HS-5 (cell line): Measurements from ENCODE around the gene FUNDC2.

Experiments used
- DNase-seq: peaks from one replicate; pipeline ENCODE4 v3.0.0-alpha.2; 2012; ENCODE audit warnings: low read depth

Gene FUNDC2

DNA sequence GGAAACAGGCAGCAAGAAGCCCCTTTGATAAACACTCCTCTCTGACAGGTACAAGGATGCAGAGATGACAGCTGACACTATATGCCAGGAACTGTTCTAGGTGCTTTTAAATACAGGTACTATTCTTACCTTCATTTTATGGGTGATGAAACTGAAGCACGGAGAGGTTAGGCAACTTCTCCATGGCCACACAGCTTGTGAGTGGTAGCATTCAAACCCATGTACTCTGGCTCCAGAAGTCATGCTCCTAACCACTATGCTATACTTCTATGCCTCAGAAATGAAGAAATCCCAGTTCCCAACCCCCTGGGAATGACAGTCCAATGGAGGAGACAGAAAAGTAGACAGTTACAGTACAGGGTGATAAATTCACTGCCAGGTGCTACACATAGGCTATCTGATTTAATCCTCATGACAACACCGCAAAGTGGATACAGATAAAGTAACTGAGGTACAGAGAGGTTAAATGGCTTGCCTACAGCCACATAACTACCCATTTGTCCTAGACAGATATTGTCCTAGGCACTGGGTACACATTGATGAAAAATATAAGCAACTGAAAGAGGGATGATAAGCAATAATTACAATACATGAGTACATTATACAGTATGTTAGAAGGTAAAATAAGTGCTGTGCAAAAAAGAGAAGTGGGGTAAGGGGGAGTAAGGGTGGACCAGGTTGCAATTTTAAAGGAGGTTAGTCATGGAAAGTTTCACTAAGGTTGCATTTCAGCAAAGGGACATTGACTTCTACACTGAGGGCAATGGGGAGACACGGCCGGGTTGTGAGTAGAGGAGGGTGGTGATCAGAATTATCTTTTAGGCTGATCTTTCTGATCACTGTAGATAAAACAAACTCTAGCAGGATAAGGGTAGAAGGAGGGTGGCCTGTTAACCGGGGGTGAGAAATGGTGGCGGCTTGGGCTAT lies 2.5 kb upstream of the FUNDC2 start:
- no peak for DNase-seq

- no peak for DNase-seq
These were observed 271 bp upstream of the FUNDC2 start for GRCh38 chrX:155026420-155026726.

GRCh38 chrX:155027509-155028066 lies 944 bp downstream of the FUNDC2 start:
- peak; percentile 20 for DNase-seq

DNA sequence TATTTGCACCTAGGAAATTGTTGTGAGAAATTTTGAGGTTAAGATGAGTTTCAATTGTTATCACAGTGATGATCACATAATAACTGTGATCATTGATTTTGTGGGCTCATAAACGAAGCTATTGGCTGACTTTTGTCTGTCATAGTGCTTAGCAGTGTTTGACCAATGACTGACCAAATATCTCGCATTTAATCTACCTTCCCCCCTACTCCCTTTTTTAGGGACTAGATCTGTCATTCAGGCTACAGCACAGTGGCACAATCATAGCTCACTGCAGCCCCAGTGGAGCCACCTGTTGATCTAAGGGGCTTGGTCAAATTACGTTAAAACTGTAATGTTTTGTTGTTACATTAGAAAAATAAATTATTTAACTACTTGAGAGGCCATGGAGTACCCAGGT lies 1.5 kb downstream of the FUNDC2 start:
- DNase-seq = no peak

- no peak for DNase-seq
These were observed 2.2 kb downstream of the FUNDC2 start for GRCh38 chrX:155028877-155029291.

- no peak for DNase-seq
These were observed 5.0 kb downstream of the FUNDC2 start for GRCh38 chrX:155031657-155032056.

GRCh38 chrX:155035688-155036087 lies 9.0 kb downstream of the FUNDC2 start:
- DNase-seq = no peak

DNA sequence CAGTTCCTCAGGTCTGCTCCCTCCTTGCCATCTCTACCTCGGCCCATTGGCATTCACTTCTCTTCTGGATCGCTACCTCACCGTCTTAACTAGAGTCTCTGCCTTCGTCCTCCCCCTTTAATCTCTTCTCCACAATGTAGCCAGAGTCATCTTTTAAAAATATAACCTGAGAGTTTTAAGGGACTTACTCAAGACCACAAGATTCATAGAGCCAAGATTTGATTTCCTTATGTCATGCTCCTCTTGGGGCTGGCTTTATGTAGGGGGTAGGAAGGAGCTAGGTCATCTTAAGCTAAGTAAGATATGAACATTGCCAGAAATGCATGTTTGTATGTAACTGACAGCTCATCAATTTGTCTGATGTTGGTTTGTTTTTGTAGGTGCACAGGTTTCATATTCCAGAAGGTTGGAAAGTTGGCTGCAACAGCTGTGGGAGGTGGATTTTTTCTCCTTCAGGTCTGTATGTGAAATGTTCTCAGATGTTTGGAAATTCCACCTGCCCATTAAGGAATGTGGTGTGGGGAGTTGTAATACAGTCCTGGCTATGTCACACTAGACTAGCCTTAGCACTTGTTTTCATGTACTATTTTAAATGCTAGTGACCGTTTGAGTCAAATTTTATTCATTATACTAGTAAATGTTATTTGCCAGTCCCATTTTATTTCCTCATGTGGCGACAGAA lies 19.6 kb downstream of the FUNDC2 start:
- DNase-seq = no peak

- no peak for DNase-seq
These were observed 20.3 kb downstream of the FUNDC2 start for GRCh38 chrX:155046811-155047528.

- DNase-seq = no peak
These were observed 22.5 kb downstream of the FUNDC2 start for GRCh38 chrX:155048977-155049619.

DNA sequence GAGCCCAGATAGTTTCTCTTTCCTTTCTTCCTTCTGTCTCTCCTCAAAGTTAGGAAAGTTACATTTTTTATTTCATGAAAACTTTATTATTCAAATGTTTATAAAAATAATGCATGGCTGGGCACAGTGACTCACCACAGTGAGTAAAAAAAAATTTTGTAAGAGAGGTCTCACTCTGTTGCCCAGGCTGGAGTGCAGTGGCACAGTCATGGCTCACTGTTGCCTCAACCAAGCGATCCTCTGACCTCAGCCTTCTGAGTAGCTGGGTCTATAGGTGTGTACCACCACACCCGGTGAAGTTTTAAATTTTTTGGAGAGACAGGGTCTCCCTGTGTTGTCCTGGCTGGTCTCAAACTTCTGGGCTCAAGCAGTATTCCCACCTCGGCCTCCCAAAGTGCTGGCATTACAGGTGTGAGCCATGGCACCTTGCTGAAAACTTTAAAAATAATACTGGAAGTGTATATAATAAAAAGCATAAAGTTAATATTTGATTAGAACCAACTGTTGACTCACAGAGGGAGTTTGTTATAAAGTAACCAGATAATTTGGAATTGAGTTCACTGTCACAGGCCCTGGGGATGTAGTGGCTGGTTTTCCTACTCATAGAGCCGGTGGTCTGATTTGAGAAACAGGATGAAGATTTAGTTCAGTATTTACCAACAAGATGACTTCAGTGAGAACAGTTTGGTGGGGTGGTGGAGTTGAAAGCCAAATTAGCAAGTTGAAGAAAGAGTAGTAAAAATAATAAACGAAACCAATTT lies 26.3 kb downstream of the FUNDC2 start:
- DNase-seq = no peak

DNA sequence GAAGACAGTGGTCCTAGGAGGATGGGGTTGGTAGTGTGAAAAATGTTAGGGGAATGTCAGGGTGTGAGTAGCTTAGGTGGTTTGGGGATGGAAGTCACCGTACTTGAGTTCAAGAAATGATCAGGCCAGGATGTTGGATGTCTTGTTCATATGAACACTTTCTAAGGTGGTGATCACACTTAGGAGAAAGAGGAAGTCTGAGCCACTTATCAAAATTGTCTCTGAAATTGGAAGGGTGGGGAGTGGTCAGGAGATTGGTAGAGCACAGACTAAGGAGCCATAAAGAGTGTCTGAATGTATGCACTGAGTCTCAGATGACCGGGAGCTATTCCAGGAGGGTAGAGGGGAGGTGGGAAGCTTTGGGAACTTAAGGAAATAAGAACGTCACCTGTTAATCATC lies 27.0 kb downstream of the FUNDC2 start:
- DNase-seq = no peak

- no peak for DNase-seq
These were observed 27.6 kb downstream of the FUNDC2 start for GRCh38 chrX:155054255-155054654.

GRCh38 chrX:155055494-155055893 lies 28.9 kb downstream of the FUNDC2 start:
- DNase-seq = no peak

GRCh38 chrX:155056471-155056870 lies 29.8 kb downstream of the FUNDC2 start:
- no peak for DNase-seq

- no peak for DNase-seq
These were observed 30.5 kb downstream of the FUNDC2 start for GRCh38 chrX:155056877-155057792.

DNA sequence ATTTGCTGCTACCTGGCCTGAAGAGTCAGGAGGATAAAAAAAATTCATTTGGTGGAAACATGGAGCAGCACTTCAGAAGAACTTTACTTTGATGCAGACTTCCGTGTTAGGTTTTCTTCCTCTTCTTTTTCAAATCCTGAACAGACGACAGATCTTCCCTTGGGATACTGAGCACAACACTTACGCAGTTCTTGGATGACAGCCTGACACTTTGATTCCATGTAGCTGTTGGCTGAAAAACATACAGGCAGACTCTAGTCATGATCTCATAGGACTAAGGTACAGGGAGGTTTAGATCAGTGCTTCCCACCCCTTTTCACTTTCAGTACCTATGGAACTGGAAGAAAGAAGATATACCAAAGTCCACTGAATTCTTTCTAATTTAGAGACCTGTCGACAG lies 35.1 kb downstream of the FUNDC2 start:
- DNase-seq = no peak

GRCh38 chrX:155065035-155065734 lies 38.5 kb downstream of the FUNDC2 start:
- DNase-seq = peak; percentile 24

DNA sequence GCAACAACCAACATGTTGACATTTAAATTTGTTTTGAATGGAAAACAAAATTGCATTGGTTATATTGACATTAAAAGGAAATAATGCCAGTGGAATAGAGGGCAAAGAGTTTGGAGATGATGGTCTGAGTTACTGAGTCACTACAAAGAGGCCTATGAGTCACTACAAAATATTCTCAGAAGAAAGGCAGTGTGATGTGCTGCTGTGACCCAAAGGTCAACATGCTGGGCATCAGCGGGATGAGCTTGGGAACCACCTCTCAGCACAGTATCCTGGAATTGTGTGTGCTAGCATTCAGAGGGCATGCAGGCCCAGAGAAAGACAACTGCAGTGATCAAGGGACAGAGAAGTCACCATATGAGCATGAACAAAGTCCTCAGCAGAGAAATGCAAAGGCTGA lies 41.5 kb downstream of the FUNDC2 start:
- peak; percentile 56 for DNase-seq

- no peak for DNase-seq
These were observed 42.8 kb downstream of the FUNDC2 start for GRCh38 chrX:155069414-155069813.
